DMS53 treated with DMSO at 0.1 percent for 48 hours (cell line): Measurements from ENCODE around the gene BHLHE41.

Experiments used
- DNase-seq: peaks from one replicate; lab custom pipeline; 2025; ENCODE audit not compliant: unreplicated experiment; lab: John Stamatoyannopoulos, UW

The BHLHE41 gene

GRCh38 chr12:26114720-26115401 is 10.0 kb downstream of the BHLHE41 start:
- DNase-seq: no peak

- DNase-seq: peak; percentile 98
Measured at GRCh38 chr12:26113853-26114719, 10.8 kb downstream of the BHLHE41 start.

- no peak for DNase-seq
Measured at GRCh38 chr12:26113181-26113654, 11.6 kb downstream of the BHLHE41 start.

GRCh38 chr12:26112703-26113147 is 12.1 kb downstream of the BHLHE41 start:
- no peak for DNase-seq

GRCh38 chr12:26112232-26112631 is 12.6 kb downstream of the BHLHE41 start:
- no peak for DNase-seq

GRCh38 chr12:26109343-26109881 is 15.4 kb downstream of the BHLHE41 start:
- no peak for DNase-seq

GRCh38 chr12:26108915-26109314 is 15.9 kb downstream of the BHLHE41 start:
- no peak for DNase-seq

GRCh38 chr12:26106347-26106746 is 18.5 kb downstream of the BHLHE41 start:
- no peak for DNase-seq

- no peak for DNase-seq
Measured at GRCh38 chr12:26102953-26103352, 21.9 kb downstream of the BHLHE41 start.

GRCh38 chr12:26101763-26102162 is 23.1 kb downstream of the BHLHE41 start:
- no peak for DNase-seq

GRCh38 chr12:26101350-26101734 is 23.5 kb downstream of the BHLHE41 start:
- DNase-seq: peak; percentile 99

GRCh38 chr12:26100666-26101349 is 24.0 kb downstream of the BHLHE41 start:
- no peak for DNase-seq

GRCh38 chr12:26097046-26097878 is 27.6 kb downstream of the BHLHE41 start:
- DNase-seq: peak; percentile 93

- DNase-seq: no peak
Measured at GRCh38 chr12:26096036-26096435, 28.8 kb downstream of the BHLHE41 start.

GRCh38 chr12:26095186-26095585 is 29.7 kb downstream of the BHLHE41 start:
- no peak for DNase-seq

GRCh38 chr12:26092346-26093105 is 32.3 kb downstream of the BHLHE41 start:
- DNase-seq: no peak

- no peak for DNase-seq
Measured at GRCh38 chr12:26091822-26092221, 33.0 kb downstream of the BHLHE41 start.

GRCh38 chr12:26090836-26091510 is 33.9 kb downstream of the BHLHE41 start:
- no peak for DNase-seq

- no peak for DNase-seq
Measured at GRCh38 chr12:26088998-26089397, 35.8 kb downstream of the BHLHE41 start.
